GM19193 (cell line): ENCODE measurements around the gene ANKRD33.

Source experiments
- POLR2A ChIP-seq: IDR thresholded peaks from 4 replicates; pipeline ENCODE4 v1.6.1; 2011; ENCODE audit not compliant: insufficient read depth, insufficient read length; ENCODE audit errors: extremely low read depth

ANKRD33 gene

DNA sequence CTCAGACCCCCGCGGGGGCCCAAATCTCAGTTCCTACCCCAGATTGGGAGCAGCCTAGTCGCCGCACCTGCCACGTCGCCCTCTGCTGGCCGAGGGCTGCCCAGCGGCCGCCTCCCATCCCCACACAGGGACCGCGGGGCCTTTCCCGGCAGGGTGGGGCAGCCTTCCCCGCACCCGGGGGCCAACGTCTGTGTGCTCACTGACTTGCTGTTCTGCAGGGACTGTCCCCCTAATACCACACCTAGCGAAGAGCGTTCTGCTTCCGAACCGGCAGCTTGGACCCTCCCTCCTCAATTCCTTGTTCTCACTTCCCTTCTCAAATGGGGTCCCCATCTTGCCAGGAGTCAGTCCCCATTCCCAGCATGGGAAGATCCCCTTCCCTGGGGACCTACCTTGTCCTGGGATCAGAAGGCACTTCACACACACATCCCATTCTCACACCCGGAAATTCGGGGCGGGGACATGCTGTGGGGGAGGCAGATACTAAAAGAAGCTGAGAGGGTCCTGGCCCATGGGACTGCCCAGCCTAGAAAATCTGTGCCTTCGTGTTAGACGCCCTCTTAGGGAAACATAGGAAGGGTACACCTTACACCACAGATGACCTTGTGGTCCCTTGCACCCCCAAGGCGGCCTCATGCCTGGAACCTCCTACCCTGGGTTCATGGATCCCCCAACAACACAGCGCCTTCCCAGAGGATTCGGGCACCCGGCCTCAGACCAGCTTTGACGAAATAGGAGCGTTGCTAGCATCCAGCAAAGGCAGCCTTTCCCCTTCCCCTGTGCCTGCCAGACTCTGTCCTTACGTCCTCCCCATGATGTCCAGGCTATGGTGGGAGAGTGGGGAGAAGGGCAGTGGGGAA, 35.8 kb downstream of the ANKRD33 start:
- no peak for TF ChIP-seq POLR2A

GRCh38 chr12:51924551-51925319, 36.8 kb downstream of the ANKRD33 start:
- no peak for TF ChIP-seq POLR2A

- TF ChIP-seq POLR2A, result no peak
These were observed 37.6 kb downstream of the ANKRD33 start for GRCh38 chr12:51925346-51926063.

DNA sequence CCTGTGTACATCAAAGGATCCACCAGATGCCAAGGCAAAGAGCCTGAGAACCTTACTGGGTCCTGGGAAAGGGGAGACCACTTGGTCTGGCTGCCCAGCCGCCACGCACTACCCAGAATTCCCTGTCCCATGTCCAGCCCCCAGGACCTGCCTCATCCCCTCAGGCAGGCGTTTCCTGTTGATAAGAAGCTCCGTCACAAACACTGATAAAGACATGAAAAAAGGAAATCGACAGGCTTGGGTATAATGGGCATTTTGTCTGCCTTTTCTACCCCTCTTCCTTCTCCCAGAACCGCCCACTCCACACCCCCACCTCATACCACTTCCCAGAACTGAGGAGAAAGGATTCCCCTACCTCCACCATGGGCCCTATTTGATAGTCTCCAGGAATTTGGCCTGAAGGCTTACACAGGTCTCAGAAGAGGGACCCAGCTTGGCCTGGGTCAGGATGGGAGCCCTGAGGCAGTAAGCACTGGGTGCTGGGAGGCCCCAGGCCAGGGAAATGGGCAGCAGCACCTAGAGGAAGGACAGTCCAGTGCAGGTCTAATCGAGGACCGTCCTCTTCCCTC, 38.2 kb downstream of the ANKRD33 start:
- no peak for TF ChIP-seq POLR2A

- TF ChIP-seq POLR2A, result no peak
These were observed 38.8 kb downstream of the ANKRD33 start for GRCh38 chr12:51926718-51927117.

GRCh38 chr12:51932218-51933076, 44.5 kb downstream of the ANKRD33 start:
- no peak for TF ChIP-seq POLR2A

GRCh38 chr12:51934080-51934479, 46.2 kb downstream of the ANKRD33 start:
- TF ChIP-seq POLR2A, result no peak

- TF ChIP-seq POLR2A, result no peak
These were observed 50.0 kb downstream of the ANKRD33 start for GRCh38 chr12:51937926-51938325.

- TF ChIP-seq POLR2A, result no peak
These were observed 50.8 kb downstream of the ANKRD33 start for GRCh38 chr12:51938726-51939125.

DNA sequence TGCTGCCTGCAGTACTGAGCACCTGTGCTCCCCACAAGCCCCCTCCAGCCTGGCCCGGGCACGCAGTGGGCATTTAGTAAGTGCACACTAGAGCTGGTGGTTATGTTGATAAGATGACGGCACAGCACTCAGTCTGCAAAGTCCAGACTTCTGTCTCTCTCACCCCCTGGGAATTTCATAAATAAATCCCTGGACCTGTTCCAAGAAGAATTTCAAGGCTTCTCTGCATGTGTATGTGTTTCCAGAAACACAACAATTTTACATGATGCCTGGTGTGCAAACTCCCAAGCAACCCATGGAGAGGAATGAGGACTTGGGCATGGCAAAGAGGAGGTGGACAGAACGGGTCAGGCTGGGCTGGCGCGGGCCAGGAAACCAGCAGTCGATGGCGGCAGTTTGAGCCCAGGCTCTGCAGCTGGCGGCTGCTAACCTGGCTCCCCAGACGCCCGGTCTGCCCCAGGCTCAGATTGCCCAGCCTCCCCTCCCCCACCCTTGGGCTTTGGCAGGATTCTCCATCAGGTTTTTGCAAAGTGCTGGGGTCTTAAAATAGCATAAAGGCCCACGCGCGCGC, 53.2 kb downstream of the ANKRD33 start:
- no peak for TF ChIP-seq POLR2A
